BLaER1 treated with 17β-estradiol and CSF1 and Interleukin-3, amounts not matched to agents 10 nM and 100 nM (cell line): Measurements from ENCODE around the gene KLHDC10.
"Not testable (repeated sequence)": the region's sequence is repeated elsewhere in the genome, so short reads cannot be mapped to it uniquely, and the experiment has no call there.

ENCODE experiments used
- H3K27ac ChIP-seq, 11 experiments: shearing (Covaris generic); formaldehyde crosslinking; 2 replicates each; pipeline ENCODE4 v1.8.1; 2022
- H3K27me3 ChIP-seq, 11 experiments: shearing (Covaris generic); formaldehyde crosslinking; 2 replicates each; pipeline ENCODE4 v1.8.1; 2022
- H3K36me3 ChIP-seq, 11 experiments: shearing (Covaris generic); formaldehyde crosslinking; 2 replicates each; pipeline ENCODE4 v1.8.1; 2022
- H3K4me1 ChIP-seq, 10 experiments: shearing (Covaris generic); formaldehyde crosslinking; 2 replicates each; pipeline ENCODE4 v1.8.1; 2022
- H3K4me2 ChIP-seq, 11 experiments: shearing (Covaris generic); formaldehyde crosslinking; 2 replicates each; pipeline ENCODE4 v1.8.1; 2022
- H3K4me3 ChIP-seq, 10 experiments: shearing (Covaris generic); formaldehyde crosslinking; 2 replicates each; pipeline ENCODE4 v1.8.1; 2022
- H3K9ac ChIP-seq, 11 experiments: shearing (Covaris generic); formaldehyde crosslinking; 2 replicates each; pipeline ENCODE4 v1.8.1; 2022
- H3K9me3 ChIP-seq, 11 experiments: shearing (Covaris generic); formaldehyde crosslinking; replicated peaks in 1 of 11; 2 replicates each; pipeline ENCODE4 v1.8.1; 2022
- H4K20me1 ChIP-seq, 11 experiments: shearing (Covaris generic); formaldehyde crosslinking; 2 replicates each; pipeline ENCODE4 v1.8.1; 2022
- Cebpa-rat ChIP-seq, 11 experiments: shearing (Covaris generic); IDR thresholded peaks; 2 replicates each; pipeline ENCODE4 v1.8.1; 2022

The KLHDC10 gene

DNA sequence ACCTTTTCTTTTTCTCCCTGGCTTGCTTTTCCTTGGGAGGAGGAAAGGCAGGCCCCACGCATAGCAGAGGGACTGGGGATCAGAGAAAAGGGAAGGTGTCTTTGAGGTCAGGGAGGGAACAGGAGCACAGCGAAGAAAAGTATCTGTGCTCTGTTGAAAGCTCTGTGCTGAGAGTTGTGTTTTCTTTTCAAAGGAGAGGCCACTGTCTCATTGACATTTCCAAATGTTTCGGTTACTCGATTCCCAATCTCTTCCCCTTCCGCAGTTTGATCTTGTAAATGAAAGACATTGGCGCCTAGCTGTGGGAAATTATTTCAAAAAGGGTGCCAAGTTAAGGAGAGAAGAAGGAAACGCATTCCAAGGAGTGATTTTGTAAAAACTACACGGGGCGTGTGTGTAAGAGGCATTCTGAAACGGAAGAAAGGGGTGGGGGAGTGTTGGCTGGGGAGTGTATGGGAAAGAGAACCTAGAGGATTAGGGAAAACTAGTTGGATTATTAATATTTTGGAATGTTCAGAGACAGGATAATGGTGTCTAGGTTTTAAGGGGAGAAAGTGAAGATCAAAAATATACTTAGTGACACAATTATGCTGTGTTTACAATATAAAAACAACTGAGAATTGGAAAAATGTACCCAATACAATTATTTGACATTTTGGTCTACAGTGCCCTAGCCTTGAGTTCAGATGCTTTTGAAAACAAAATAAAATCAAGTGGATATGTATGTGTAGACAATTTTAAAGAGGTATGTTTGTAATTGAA, 708 bp downstream of the KLHDC10 start:
- Histone ChIP-seq H3K27ac (peak overlapping the region; percentile 26 to 78 (median 64); a peak in 21 of 22 replicates), H3K27me3 (no peaks in the 10 kb centered on the region), H3K4me3 (peak overlapping the region; percentile 76 to 97 (median 84)), H3K4me1 (peaks cover 11 to 39% (median 22%) of the 10 kb centered on the region in 10 experiments; a peak in 19 of 20 replicates), H3K36me3 (peaks cover 0 to 13% (median 0%) of the 10 kb centered on the region in 11 experiments; a peak in 6 of 22 replicates), H3K9me3 (no peaks in the 10 kb centered on the region), H4K20me1 (peaks cover 33 to 53% (median 48%) of the 10 kb centered on the region in 11 experiments), H3K9ac (peak overlapping the region; percentile 70 to 88 (median 83)), H3K4me2 (peak overlapping the region; percentile 79 to 97 (median 93))
- no peak for TF ChIP-seq Cebpa-rat (IDR thresholded peaks at IDR 0.05)

GRCh38 chr7:130071701-130072622, 1.6 kb downstream of the KLHDC10 start:
- H3K9ac ChIP-seq: peak overlapping the region; percentile 32 to 88 (median 83); a peak in 19 of 22 replicates
- H3K4me3 ChIP-seq: peak overlapping the region; percentile 76 to 97 (median 84); a peak in 19 of 20 replicates
- no peaks in the 10 kb centered on the region for H3K27me3 ChIP-seq
- H3K9me3 ChIP-seq: no peaks in the 10 kb centered on the region
- peaks cover 39 to 62% (median 56%) of the 10 kb centered on the region in 11 experiments for H4K20me1 ChIP-seq
- H3K27ac ChIP-seq: no peak overlapping the region
- TF ChIP-seq Cebpa-rat (IDR thresholded peaks at IDR 0.05): no peak
- H3K4me1 ChIP-seq: peaks cover 11 to 39% (median 22%) of the 10 kb centered on the region in 10 experiments; a peak in 19 of 20 replicates
- H3K4me2 ChIP-seq: peak overlapping the region; percentile 79 to 97 (median 93); a peak in 21 of 22 replicates
- peaks cover 0 to 13% (median 0%) of the 10 kb centered on the region in 11 experiments; a peak in 7 of 22 replicates for H3K36me3 ChIP-seq

GRCh38 chr7:130079846-130080394, 9.6 kb downstream of the KLHDC10 start:
- Histone ChIP-seq H3K9ac (no peak overlapping the region), H3K4me3 (no peak overlapping the region), H3K4me2 (no peak overlapping the region; a peak in 1 of 22 replicates), H4K20me1 (peaks cover 20 to 82% (median 53%) of the 10 kb centered on the region in 11 experiments; a peak in 21 of 22 replicates), H3K36me3 (peaks cover 28 to 62% (median 49%) of the 10 kb centered on the region in 11 experiments), H3K27me3 (no peaks in the 10 kb centered on the region), H3K4me1 (peaks cover 0 to 7% (median 0%) of the 10 kb centered on the region in 10 experiments; a peak in 3 of 20 replicates), H3K27ac (no peak overlapping the region), H3K9me3 (peaks cover 0 to 29% (median 21%) of the 10 kb centered on the region in 11 experiments; a peak in 18 of 22 replicates)
- no peak for TF ChIP-seq Cebpa-rat (IDR thresholded peaks at IDR 0.05)

DNA sequence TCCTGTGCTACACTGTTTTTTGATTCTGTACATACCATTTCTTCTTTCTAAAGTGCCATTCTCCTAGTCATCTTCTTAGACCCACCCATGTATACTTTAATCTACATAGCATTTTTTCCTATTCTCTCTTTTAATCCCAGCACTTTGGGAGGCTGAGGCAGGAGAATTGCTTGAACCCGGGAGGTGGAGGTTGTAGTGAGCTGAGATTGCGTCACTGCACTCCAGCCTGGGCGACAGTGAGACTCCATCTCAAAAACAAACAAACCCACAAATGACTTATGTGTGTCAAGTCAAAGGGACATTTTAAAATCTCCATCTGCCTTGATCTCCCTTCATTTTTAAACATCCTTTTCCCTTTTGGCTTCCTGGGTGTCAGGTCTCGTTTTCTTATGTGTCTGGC, 13.2 kb downstream of the KLHDC10 start:
- H4K20me1 ChIP-seq: peaks cover 6 to 85% (median 52%) of the 10 kb centered on the region in 11 experiments; a peak in 17 of 22 replicates
- not testable (repeated sequence) for H3K27ac ChIP-seq, H3K4me2 ChIP-seq, H3K4me1 ChIP-seq, H3K4me3 ChIP-seq, H3K9ac ChIP-seq, H3K27me3 ChIP-seq
- peaks cover 22 to 55% (median 42%) of the 10 kb centered on the region in 11 experiments for H3K36me3 ChIP-seq
- TF ChIP-seq Cebpa-rat (IDR thresholded peaks at IDR 0.05): peak in 1 of 11 experiments; percentile 35; a peak in 1 of 22 replicates
- H3K9me3 ChIP-seq: peaks cover 0 to 22% (median 15%) of the 10 kb centered on the region in 11 experiments; a peak in 18 of 22 replicates

- Histone ChIP-seq H3K9ac (no peak overlapping the region), H3K27me3 (no peaks in the 10 kb centered on the region), H3K27ac (no peak overlapping the region), H3K4me2 (no peak overlapping the region), H3K9me3 (peaks cover 0 to 14% (median 9%) of the 10 kb centered on the region in 11 experiments; a peak in 11 of 22 replicates), H4K20me1 (peaks cover 6 to 92% (median 49%) of the 10 kb centered on the region in 11 experiments; a peak in 17 of 22 replicates), H3K4me3 (no peak overlapping the region), H3K36me3 (peaks cover 14 to 54% (median 35%) of the 10 kb centered on the region in 11 experiments; a peak in 21 of 22 replicates), H3K4me1 (peaks cover 0 to 4% (median 0%) of the 10 kb centered on the region in 10 experiments; a peak in 3 of 20 replicates)
- no peak for TF ChIP-seq Cebpa-rat (IDR thresholded peaks at IDR 0.05)
Measured at GRCh38 chr7:130084037-130084875, 13.9 kb downstream of the KLHDC10 start.

- Histone ChIP-seq H4K20me1 (peaks cover 6 to 98% (median 47%) of the 10 kb centered on the region in 11 experiments; a peak in 17 of 22 replicates), H3K36me3 (peaks cover 14 to 59% (median 35%) of the 10 kb centered on the region in 11 experiments; a peak in 21 of 22 replicates), H3K9me3 (peaks cover 0 to 10% (median 3%) of the 10 kb centered on the region in 11 experiments; a peak in 9 of 22 replicates)
- not testable (repeated sequence) for H3K4me1 ChIP-seq, H3K4me2 ChIP-seq, H3K27me3 ChIP-seq, H3K27ac ChIP-seq, H3K4me3 ChIP-seq, H3K9ac ChIP-seq
Measured at GRCh38 chr7:130085235-130085634, 14.9 kb downstream of the KLHDC10 start.

GRCh38 chr7:130086938-130087337, 16.6 kb downstream of the KLHDC10 start:
- no peak for TF ChIP-seq Cebpa-rat (IDR thresholded peaks at IDR 0.05)
- Histone ChIP-seq H4K20me1 (peaks cover 8 to 98% (median 51%) of the 10 kb centered on the region in 11 experiments; a peak in 18 of 22 replicates), H3K9me3 (peaks cover 0 to 5% (median 0%) of the 10 kb centered on the region in 11 experiments; a peak in 3 of 22 replicates), H3K36me3 (peaks cover 14 to 60% (median 31%) of the 10 kb centered on the region in 11 experiments; a peak in 20 of 22 replicates), H3K9ac (no peak overlapping the region), H3K4me1 (peaks cover 0 to 17% (median 1%) of the 10 kb centered on the region in 10 experiments; a peak in 8 of 20 replicates), H3K4me2 (no peak overlapping the region), H3K27ac (no peak overlapping the region), H3K27me3 (no peaks in the 10 kb centered on the region), H3K4me3 (no peak overlapping the region)
